ENCODE data around the gene UNK. TPM values are rescaled to one million over a fixed set of nuclear protein-coding genes. Genes with fewer than 3 reads are reported as not detected.
A peak's percentile ranks its signal among the peaks of the same experiment; 100 is the strongest.

UNK gene
- total and polyA plus RNA-seq, 2 of the 13 experiments (the other 11 are each of a cell fraction or from before 2014, with no cell fraction given): 31.6 to 33.0 TPM

- TF ChIP-seq, protein P1, sequence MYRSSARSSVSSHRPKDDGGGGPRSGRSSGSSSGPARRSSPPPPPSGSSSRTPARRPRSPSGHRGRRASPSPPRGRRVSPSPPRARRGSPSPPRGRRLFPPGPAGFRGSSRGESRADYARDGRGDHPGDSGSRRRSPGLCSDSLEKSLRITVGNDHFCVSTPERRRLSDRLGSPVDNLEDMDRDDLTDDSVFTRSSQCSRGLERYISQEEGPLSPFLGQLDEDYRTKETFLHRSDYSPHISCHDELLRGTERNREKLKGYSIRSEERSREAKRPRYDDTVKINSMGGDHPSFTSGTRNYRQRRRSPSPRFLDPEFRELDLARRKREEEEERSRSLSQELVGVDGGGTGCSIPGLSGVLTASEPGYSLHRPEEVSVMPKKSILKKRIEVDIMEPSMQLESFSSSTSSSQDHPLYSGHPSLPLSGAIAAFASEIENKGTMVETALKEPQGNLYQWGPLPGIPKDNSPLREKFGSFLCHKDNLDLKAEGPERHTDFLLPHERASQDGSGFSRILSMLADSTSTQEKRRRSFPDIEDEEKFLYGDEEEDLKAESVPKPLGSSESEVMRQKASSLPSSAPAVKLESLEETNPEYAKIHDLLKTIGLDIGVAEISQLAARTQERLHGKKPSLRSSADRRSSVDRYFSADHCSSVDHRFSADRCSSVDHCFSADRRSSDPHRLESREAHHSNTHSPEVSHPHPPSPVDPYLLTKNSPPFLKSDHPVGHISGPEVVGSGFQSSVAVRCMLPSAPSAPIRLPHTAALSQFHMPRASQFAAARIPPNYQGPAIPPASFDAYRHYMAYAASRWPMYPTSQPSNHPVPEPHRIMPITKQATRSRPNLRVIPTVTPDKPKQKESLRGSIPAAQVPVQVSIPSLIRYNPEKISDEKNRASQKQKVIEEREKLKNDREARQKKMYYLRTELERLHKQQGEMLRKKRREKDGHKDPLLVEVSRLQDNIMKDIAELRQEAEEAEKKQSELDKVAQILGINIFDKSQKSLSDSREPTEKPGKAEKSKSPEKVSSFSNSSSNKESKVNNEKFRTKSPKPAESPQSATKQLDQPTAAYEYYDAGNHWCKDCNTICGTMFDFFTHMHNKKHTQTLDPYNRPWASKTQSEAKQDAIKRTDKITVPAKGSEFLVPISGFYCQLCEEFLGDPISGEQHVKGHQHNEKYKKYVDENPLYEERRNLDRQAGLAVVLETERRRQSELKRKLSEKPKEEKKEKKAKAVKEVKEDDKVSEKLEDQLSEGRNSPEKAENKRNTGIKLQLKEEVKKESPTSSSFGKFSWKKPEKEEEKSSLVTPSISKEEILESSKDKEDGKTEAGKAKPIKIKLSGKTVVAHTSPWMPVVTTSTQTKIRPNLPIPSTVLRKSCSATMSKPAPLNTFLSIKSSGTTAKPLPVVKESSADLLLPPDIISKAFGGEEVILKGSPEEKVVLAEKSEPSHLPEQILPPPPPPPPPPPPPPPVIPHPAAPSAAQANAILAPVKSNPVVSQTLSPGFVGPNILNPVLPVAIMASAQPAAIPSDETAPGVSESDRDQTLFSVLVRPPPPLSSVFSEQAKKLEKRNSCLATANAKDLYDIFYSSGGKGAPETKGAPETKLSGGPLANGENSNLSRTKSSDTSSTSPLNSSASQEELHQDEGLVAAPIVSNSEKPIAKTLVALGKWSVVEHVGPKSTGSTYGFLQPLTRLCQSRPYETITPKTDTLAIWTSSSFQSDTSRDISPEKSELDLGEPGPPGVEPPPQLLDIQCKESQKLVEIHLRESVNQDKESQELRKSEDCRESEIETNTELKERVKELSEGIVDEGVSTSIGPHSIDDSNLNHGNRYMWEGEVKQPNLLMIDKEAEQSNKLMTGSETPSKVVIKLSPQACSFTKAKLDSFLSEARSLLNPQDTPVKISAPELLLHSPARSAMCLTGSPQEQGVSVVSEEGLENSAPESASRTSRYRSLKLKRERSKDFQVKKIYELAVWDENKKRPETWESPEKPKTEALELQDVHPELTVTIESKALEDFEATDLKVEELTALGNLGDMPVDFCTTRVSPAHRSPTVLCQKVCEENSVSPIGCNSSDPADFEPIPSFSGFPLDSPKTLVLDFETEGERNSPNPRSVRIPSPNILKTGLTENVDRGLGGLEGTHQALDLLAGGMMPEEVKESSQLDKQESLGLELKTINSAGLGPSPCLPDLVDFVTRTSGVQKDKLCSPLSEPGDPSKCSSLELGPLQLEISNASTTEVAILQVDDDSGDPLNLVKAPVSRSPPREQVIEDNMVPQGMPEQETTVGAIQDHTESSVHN (CRISPR knock-in tag; IDR thresholded peaks at IDR 0.05): peak; percentile 57; the same call in 1 of the 2 replicates
- no peak for TF ChIP-seq FOXA3 (CRISPR knock-in tag; IDR thresholded peaks at IDR 0.05)
- TF ChIP-seq ZUFSP (CRISPR knock-in tag; IDR thresholded peaks at IDR 0.05; ENCODE audit: borderline replicate concordance): no peak
- TF ChIP-seq ZNF441 (CRISPR knock-in tag; IDR thresholded peaks at IDR 0.05; ENCODE audit: borderline replicate concordance): no peak
- TF ChIP-seq RFXAP (CRISPR knock-in tag; IDR thresholded peaks at IDR 0.05; ENCODE audit: borderline replicate concordance): 0 out of 2 replicates have a peak, but pooled peaks have one; percentile 44
- no peak for TF ChIP-seq ZFP82 (CRISPR knock-in tag; IDR thresholded peaks at IDR 0.05; ENCODE audit: borderline replicate concordance)
- TF ChIP-seq MTA1 (CRISPR knock-in tag; IDR thresholded peaks at IDR 0.05; ENCODE audit: borderline replicate concordance): no peak; the same call in 1 of the 2 replicates
- TF ChIP-seq, protein P2, sequence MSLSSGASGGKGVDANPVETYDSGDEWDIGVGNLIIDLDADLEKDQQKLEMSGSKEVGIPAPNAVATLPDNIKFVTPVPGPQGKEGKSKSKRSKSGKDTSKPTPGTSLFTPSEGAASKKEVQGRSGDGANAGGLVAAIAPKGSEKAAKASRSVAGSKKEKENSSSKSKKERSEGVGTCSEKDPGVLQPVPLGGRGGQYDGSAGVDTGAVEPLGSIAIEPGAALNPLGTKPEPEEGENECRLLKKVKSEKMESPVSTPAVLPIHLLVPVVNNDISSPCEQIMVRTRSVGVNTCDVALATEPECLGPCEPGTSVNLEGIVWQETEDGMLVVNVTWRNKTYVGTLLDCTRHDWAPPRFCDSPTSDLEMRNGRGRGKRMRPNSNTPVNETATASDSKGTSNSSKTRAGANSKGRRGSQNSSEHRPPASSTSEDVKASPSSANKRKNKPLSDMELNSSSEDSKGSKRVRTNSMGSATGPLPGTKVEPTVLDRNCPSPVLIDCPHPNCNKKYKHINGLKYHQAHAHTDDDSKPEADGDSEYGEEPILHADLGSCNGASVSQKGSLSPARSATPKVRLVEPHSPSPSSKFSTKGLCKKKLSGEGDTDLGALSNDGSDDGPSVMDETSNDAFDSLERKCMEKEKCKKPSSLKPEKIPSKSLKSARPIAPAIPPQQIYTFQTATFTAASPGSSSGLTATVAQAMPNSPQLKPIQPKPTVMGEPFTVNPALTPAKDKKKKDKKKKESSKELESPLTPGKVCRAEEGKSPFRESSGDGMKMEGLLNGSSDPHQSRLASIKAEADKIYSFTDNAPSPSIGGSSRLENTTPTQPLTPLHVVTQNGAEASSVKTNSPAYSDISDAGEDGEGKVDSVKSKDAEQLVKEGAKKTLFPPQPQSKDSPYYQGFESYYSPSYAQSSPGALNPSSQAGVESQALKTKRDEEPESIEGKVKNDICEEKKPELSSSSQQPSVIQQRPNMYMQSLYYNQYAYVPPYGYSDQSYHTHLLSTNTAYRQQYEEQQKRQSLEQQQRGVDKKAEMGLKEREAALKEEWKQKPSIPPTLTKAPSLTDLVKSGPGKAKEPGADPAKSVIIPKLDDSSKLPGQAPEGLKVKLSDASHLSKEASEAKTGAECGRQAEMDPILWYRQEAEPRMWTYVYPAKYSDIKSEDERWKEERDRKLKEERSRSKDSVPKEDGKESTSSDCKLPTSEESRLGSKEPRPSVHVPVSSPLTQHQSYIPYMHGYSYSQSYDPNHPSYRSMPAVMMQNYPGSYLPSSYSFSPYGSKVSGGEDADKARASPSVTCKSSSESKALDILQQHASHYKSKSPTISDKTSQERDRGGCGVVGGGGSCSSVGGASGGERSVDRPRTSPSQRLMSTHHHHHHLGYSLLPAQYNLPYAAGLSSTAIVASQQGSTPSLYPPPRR (CRISPR knock-in tag; IDR thresholded peaks at IDR 0.05; ENCODE audit: borderline replicate concordance): no peak
- no peak for TF ChIP-seq ZNF720 (CRISPR knock-in tag; IDR thresholded peaks at IDR 0.05)
- TF ChIP-seq ZNF782 (CRISPR knock-in tag; IDR thresholded peaks at IDR 0.05; ENCODE audit: borderline replicate concordance): no peak
- TF ChIP-seq MAFG (CRISPR knock-in tag; IDR thresholded peaks at IDR 0.05): no peak
- no peak for TF ChIP-seq HOXD1 (CRISPR knock-in tag; IDR thresholded peaks at IDR 0.05)
- TF ChIP-seq U2AF2 (IDR thresholded peaks at IDR 0.05; ENCODE audit: low read depth, low read length): no peak
- no peak; the same call in 1 of the 2 replicates for TF ChIP-seq HES4 (CRISPR knock-in tag; IDR thresholded peaks at IDR 0.05; ENCODE audit: borderline replicate concordance)
Measured at GRCh38 chr17:75783803-75784472, 668 bp upstream of the UNK start (continued).

Measured in HepG2 (cell line).